Measurements from ENCODE around the gene VPS72. TPM values are rescaled to one million over a fixed set of nuclear protein-coding genes. Genes with fewer than 3 reads are reported as not detected.

VPS72 gene
- total RNA-seq, 1 experiment from 2014 or later: 108 TPM

- H3K27ac Mint-ChIP-seq (ENCODE audit: low read depth, unreplicated experiment): peak overlapping the region; percentile 7
- no peaks in the 10 kb centered on the region for H3K27me3 Mint-ChIP-seq (ENCODE audit: insufficient read depth, unreplicated experiment)
- DNase-seq (ENCODE audit: unreplicated experiment): no peak
- no peaks in the 10 kb centered on the region for H3K9me3 Mint-ChIP-seq (ENCODE audit: unreplicated experiment)
- no peaks in the 10 kb centered on the region for H3K4me1 Mint-ChIP-seq (ENCODE audit: insufficient read depth, unreplicated experiment)
- TF ChIP-seq, protein P1, sequence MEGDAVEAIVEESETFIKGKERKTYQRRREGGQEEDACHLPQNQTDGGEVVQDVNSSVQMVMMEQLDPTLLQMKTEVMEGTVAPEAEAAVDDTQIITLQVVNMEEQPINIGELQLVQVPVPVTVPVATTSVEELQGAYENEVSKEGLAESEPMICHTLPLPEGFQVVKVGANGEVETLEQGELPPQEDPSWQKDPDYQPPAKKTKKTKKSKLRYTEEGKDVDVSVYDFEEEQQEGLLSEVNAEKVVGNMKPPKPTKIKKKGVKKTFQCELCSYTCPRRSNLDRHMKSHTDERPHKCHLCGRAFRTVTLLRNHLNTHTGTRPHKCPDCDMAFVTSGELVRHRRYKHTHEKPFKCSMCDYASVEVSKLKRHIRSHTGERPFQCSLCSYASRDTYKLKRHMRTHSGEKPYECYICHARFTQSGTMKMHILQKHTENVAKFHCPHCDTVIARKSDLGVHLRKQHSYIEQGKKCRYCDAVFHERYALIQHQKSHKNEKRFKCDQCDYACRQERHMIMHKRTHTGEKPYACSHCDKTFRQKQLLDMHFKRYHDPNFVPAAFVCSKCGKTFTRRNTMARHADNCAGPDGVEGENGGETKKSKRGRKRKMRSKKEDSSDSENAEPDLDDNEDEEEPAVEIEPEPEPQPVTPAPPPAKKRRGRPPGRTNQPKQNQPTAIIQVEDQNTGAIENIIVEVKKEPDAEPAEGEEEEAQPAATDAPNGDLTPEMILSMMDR (IDR thresholded peaks at IDR 0.05; ENCODE audit: unreplicated experiment): no peak
- H3K4me3 Mint-ChIP-seq (ENCODE audit: unreplicated experiment): no peak overlapping the region
- peaks cover 63% of the 10 kb centered on the region for H3K36me3 Mint-ChIP-seq (ENCODE audit: insufficient read depth, unreplicated experiment)
- BruUV-seq (replicated peaks): no TSS peak
- intact Hi-C loops (cut with micrococcal nuclease): no loop called here
- ChIA-PET CTCF (interaction anchor here (0.5 to 1.3 kb wide), 12 partner anchors 10 to 195 kb away, joined by 3 to 5 read pairs (median 4); partner anchors contain the start of gene VPS72), POLR2A (interaction anchor here (1.8 to 4.0 kb wide), 4 partner anchors 8 to 79 kb away, joined by 5 to 24 read pairs (median 12); partner anchors contain the start of genes LYSMD1, PSMD4, SCNM1 and VPS72)
These were observed 14.8 kb downstream of the VPS72 start for GRCh38 chr1:151175041-151175741.

- no peaks in the 10 kb centered on the region for H3K9me3 Mint-ChIP-seq (ENCODE audit: unreplicated experiment)
- no peak overlapping the region for H3K4me3 Mint-ChIP-seq (ENCODE audit: unreplicated experiment)
- TF ChIP-seq, protein P1 (IDR thresholded peaks at IDR 0.05; ENCODE audit: unreplicated experiment): no peak
- ChIA-PET POLR2A (interaction anchor here (0.6 to 2.3 kb wide), 2 partner anchors 18 to 1098 kb away, joined by 3 to 8 read pairs; partner anchors contain the start of gene VPS72), CTCF (interaction anchor here (0.5 to 2.0 kb wide), 13 partner anchors 16 to 608 kb away, joined by 3 to 7 read pairs (median 3); partner anchors contain the start of genes PI4KB, PSMB4 and PSMD4)
- no peak for DNase-seq (ENCODE audit: unreplicated experiment)
- H3K4me1 Mint-ChIP-seq (ENCODE audit: insufficient read depth, unreplicated experiment): peaks cover 9% of the 10 kb centered on the region
- H3K27me3 Mint-ChIP-seq (ENCODE audit: insufficient read depth, unreplicated experiment): no peaks in the 10 kb centered on the region
- H3K27ac Mint-ChIP-seq (ENCODE audit: low read depth, unreplicated experiment): peak overlapping the region; percentile 20
- intact Hi-C loops (cut with micrococcal nuclease): no loop called here
- peaks cover 52% of the 10 kb centered on the region for H3K36me3 Mint-ChIP-seq (ENCODE audit: insufficient read depth, unreplicated experiment)
- no TSS peak for BruUV-seq (replicated peaks)
These were observed 18.8 kb downstream of the VPS72 start for GRCh38 chr1:151171190-151171589.

- intact Hi-C loops (cut with micrococcal nuclease): no loop called here
- Mint-ChIP-seq H3K9me3 (ENCODE audit: unreplicated experiment) (no peaks in the 10 kb centered on the region), H3K4me3 (ENCODE audit: unreplicated experiment) (peak overlapping the region; percentile 87), H3K36me3 (ENCODE audit: insufficient read depth, unreplicated experiment) (peaks cover 40% of the 10 kb centered on the region), H3K4me1 (ENCODE audit: insufficient read depth, unreplicated experiment) (peaks cover 25% of the 10 kb centered on the region), H3K27ac (ENCODE audit: low read depth, unreplicated experiment) (peak overlapping the region; percentile 97), H3K27me3 (ENCODE audit: insufficient read depth, unreplicated experiment) (no peaks in the 10 kb centered on the region)
- POLR2A ChIA-PET: interaction anchor here (0.7 to 4.8 kb wide), 11 partner anchors 9 to 860 kb away, joined by 3 to 91 read pairs (median 10); partner anchors contain the start of genes C1orf56, MINDY1, PIP5K1A and SELENBP1
- TF ChIP-seq, protein P1 (IDR thresholded peaks at IDR 0.05; ENCODE audit: unreplicated experiment): no peak
- no peak for DNase-seq (ENCODE audit: unreplicated experiment)
- CTCF ChIA-PET: interaction anchor here (0.6 to 1.9 kb wide), 6 partner anchors 21 to 596 kb away, joined by 3 to 6 read pairs (median 4); partner anchors contain the start of gene VPS72
- no TSS peak for BruUV-seq (replicated peaks)
These were observed 22.9 kb downstream of the VPS72 start for GRCh38 chr1:151167116-151167515.

DNA sequence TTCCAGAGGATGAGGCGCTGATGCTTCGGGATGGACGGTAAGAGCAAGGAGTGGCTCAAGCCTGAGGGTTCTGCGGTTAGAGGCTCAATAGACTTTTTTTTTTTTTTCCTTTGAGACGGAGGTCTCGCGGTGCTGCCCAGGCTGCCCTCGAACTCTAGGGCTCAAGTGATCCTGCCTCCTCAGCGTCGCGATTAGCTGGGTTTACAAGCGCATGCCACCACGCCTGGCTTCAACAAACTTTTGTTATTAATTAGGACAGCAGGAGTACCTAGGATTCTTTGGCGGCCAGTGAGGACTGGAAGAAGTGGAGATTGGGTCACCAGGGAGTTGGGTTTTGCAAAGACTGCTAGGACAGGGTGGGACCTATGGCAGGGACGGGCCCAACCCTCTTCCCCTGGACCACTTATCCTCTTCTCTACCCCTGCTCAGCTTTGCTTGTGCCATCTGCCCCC, 23.5 kb downstream of the VPS72 start:
- Mint-ChIP-seq H3K36me3 (ENCODE audit: insufficient read depth, unreplicated experiment) (peaks cover 36% of the 10 kb centered on the region), H3K9me3 (ENCODE audit: unreplicated experiment) (no peaks in the 10 kb centered on the region), H3K4me1 (ENCODE audit: insufficient read depth, unreplicated experiment) (peaks cover 25% of the 10 kb centered on the region), H3K27ac (ENCODE audit: low read depth, unreplicated experiment) (peak overlapping the region; percentile 97), H3K4me3 (ENCODE audit: unreplicated experiment) (peak overlapping the region; percentile 87), H3K27me3 (ENCODE audit: insufficient read depth, unreplicated experiment) (no peaks in the 10 kb centered on the region)
- intact Hi-C loops (cut with micrococcal nuclease): no loop called here
- no TSS peak for BruUV-seq (replicated peaks)
- POLR2A ChIA-PET: interaction anchor here (0.6 to 4.8 kb wide), 32 partner anchors 8 to 860 kb away, joined by 3 to 91 read pairs (median 4); partner anchors contain the start of genes C1orf56, MINDY1, PI4KB and PIP5K1A
- CTCF ChIA-PET: interaction anchor here (0.5 to 2.4 kb wide), 8 partner anchors 21 to 596 kb away, joined by 3 to 12 read pairs (median 4); partner anchors contain the start of gene VPS72
- TF ChIP-seq, protein P1 (IDR thresholded peaks at IDR 0.05; ENCODE audit: unreplicated experiment): no peak
- peak; percentile 56 for DNase-seq (ENCODE audit: unreplicated experiment)
